HG03064 (cell line): ENCODE data around the gene STX8.
"Not testable (repeated sequence)": the region's sequence is repeated elsewhere in the genome, so short reads cannot be mapped to it uniquely, and the experiment has no call there.

Experiments used
- ATAC-seq: cut with Tn5 transposase; IDR thresholded peaks from one replicate; pipeline ENCODE4 v1.9.1; 2021; ENCODE audit warnings: low read depth; ENCODE audit not compliant: unreplicated experiment

STX8 gene

DNA sequence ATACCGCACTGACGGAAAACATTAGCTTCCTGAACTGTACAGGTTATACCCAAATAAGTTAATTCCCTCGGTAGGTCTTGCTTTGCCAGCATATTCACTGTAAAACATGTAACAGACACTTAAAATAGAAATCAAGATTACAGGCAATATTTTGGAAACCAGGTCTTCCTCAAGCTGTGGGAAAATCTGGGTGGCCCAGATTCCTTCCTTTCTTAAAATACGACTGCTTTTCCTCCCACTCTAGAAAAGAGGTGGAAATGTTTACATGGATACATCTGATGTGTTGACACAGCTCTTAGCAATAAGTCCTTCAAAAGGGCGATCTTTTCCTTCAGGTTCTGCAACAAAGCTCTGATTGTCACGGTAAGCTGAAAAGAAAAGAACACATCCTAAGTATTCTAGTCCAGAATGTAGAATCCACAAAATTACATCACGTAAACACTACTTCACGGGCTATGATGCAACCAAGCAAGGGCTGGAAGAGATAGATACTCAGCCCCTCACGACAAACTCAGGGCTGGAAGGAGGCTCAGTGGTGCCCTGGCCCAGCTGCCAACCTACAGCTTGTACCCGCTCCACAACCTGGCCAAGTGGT is 18.4 kb downstream of the STX8 start:
- ATAC-seq = no peak

GRCh38 chr17:9554715-9555114 is 20.9 kb downstream of the STX8 start:
- ATAC-seq = not testable (repeated sequence)

GRCh38 chr17:9553596-9553995 is 22.0 kb downstream of the STX8 start:
- no peak for ATAC-seq

GRCh38 chr17:9553181-9553580 is 22.4 kb downstream of the STX8 start:
- ATAC-seq = no peak

GRCh38 chr17:9549215-9549614 is 26.4 kb downstream of the STX8 start:
- ATAC-seq = no peak

DNA sequence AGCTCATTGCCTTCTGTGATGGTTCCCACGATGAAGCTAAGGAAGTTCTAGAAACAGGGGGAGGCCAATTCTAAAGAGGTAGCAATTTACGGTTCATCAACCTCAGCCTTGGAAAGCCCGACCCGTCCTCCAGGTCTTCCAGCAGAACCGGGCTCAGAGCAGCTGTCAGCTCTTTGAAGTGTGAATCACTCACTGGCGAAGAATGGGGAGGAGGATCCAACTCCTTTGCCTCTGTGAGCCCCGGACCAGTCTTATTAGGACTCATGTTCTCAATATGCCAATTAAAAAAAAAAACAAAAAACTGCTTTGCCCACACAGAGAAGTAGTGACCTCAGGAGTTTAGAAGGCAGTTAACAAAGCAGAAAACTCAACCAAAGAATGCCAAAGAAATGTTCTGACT is 31.4 kb downstream of the STX8 start:
- ATAC-seq = no peak

DNA sequence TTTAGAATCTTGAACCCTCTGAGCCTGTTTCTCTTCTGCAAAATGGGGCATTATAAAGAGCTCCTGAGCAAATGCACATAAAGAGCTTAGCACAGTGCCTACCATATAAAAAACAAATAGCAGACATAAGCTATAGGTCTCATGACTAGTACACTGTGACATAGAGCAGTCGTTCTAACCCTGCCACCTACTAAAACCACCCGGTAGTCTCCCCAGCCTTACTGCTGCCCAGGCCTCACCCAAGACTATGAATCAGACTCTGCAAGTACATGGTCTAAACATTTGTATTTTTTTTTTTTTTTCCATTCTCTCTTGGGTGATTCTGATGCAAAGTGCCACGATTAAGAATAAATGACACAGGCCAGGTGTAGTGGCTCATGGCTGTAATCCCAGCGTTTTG is 33.9 kb downstream of the STX8 start:
- no peak for ATAC-seq

DNA sequence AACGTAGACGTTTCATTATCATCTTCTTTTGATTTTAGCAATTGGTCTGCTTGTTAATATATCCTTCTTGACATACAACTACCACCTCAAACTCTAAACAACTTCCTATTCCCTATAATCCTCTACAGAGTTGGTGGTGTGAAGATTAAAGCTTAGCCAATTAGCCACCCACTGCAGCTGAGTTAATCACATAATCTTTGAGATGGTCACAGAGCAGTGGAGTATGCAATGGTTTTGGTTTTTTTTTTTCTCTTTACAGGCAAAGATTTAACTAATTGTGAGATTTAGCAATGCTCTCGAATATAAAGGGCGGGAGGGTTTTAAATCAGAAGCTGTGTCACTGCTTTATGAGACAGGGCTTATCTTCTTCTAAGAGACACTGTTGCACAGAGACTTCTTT is 37.0 kb downstream of the STX8 start:
- ATAC-seq = no peak

DNA sequence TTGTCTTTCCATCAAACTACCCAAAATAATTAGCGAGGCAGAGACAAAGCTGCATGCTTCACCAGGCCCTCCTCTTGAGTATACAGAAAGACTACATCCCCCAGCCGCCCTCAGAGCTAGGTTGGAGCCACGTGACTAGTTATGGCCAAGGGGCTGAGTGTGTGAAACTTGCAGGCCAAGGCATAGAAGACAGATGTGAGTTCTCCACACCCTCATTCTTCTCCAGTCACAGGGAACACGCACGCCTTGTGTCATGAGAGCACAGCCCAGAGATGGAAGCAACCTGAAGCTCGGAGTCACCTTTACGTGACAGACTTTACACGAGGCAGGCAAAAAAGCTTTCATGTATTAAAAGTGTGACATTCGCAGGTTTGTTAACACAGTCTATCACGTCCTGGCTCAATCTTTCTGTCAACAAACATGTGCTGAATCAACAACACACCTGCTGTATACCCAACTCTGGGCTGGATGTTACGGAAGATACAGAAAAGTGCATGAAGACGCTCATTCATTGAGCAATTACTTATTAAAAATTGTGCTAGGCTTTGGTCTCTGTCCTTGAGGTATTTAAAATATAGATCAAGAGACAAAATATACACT is 38.3 kb downstream of the STX8 start:
- ATAC-seq = no peak

- ATAC-seq = no peak
These were observed 39.6 kb downstream of the STX8 start for GRCh38 chr17:9536061-9536460.

GRCh38 chr17:9533441-9533840 is 42.2 kb downstream of the STX8 start:
- ATAC-seq = no peak

GRCh38 chr17:9532715-9533114 is 42.9 kb downstream of the STX8 start:
- no peak for ATAC-seq

DNA sequence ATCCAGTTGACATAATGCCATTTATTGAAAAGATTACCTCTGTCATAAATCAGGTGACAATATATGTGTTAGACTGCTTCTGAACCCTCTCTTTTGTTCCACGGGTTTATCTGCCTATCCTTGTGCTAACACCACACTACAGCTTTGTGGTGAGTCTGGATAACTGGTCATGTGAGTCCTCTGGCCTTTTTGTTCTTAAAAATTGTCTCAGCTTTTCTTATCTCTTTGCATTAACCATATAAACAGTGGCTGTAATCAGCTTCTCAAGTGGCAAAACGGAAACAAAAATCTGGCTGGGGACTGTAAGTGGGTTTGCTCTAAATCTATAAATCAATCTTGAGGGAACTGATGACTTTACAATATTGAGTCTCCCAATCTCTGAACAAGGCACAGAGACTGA is 44.6 kb downstream of the STX8 start:
- no peak for ATAC-seq

- no peak for ATAC-seq
These were observed 46.5 kb downstream of the STX8 start for GRCh38 chr17:9529033-9529700.

DNA sequence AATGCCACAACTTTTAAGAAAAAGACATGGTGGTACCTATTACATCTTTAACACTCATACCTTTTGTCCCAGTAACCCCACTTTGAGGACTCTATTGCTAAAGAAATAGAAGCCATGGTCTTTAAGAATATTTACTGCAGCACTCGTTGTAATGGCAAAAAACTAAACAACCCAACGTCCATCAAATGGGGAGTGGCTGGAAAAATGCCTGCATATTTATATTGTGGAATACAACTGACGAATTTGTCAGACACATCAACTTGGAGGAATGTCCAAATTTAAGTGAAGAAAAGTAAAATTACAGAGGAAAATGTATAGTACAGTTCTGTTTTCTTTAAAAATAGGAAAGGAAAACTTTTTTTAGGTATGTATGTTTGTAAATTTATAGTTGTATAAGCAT is 47.8 kb downstream of the STX8 start:
- ATAC-seq = no peak

GRCh38 chr17:9522074-9522473 is 53.5 kb downstream of the STX8 start:
- no peak for ATAC-seq

DNA sequence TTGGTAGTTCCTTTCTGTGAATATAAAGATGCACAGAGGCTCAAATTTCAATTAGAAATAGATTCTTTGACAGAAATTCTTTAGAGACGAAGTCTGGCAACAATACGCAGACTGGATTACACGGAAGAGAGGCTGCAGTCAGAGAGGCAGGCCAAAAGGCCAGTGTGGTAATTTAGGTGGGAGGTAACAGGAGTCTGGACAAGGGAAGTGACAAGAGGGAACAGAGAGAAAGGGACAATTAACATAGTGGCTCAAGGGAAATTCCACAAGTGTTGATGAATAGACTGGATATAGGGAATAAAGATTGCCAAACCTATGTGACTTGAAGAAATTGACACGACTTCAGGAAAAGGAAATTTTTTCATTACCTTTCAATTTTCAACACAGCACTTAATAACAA is 54.6 kb downstream of the STX8 start:
- no peak for ATAC-seq

DNA sequence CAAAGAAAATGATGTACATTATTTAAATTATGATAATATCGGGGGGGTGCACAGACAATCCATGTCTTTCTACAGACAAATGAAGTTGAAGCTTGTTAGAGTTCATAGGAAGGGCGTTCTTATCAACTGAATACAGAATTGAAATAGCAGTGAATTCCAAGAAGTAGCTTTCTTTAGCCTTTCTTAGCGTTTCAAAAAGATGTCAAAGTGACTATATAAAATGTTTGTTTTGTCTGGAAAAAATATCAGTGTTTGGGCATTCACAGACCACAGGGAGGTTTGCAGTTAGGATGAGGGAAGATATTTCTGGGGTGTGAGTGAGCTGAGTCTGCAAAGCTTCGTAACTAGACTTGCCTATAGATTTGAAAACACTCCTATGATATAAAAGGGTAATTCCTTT is 55.0 kb downstream of the STX8 start:
- no peak for ATAC-seq

GRCh38 chr17:9519583-9520272 is 55.9 kb downstream of the STX8 start:
- no peak for ATAC-seq

- no peak for ATAC-seq
These were observed 58.2 kb downstream of the STX8 start for GRCh38 chr17:9517396-9517795.

DNA sequence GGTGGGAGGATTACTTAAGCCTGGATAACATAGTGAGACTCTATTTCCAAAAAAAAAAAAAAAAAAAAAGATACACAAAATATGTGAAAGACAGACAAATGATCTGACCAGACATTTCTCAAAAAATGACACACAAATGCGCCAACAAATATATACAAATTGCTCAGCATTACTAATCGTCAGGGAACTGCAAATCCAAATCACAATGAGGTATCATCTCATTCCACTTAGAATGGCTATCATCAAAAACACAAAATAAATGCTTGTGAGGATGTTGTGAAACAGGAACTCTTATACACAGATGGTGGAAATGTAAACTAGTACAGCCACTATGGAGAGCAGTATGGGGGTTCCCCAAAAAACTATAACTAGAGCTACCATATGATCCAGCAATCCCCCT is 62.4 kb downstream of the STX8 start:
- ATAC-seq = no peak
